SH-SY5Y (cell line): ENCODE measurements around the gene INO80C.

ENCODE experiments used
- GATA2 ChIP-seq: IDR thresholded peaks from 2 replicates; pipeline ENCODE4 v1.6.1; 2011; ENCODE audit warnings: mild to moderate bottlenecking, low read depth, low read length
- GATA3 ChIP-seq: IDR thresholded peaks from 2 replicates; pipeline ENCODE4 v1.6.1; 2011; ENCODE audit warnings: low read depth, mild to moderate bottlenecking, low read length, moderate library complexity

GRCh38 chr18:35514283-35514682, 16.5 kb upstream of the INO80C start:
- TF ChIP-seq GATA2: no peak
- TF ChIP-seq GATA3: no peak
